Panc1 (cell line): ENCODE results near the gene SLC10A4.

Experiments used
- POLR2AphosphoS5 ChIP-seq: IDR thresholded peaks from 2 replicates; pipeline ENCODE4 v1.6.1; 2012; ENCODE audit warnings: mild to moderate bottlenecking, low read depth, low read length, moderate library complexity
- TF ChIP-seq, protein P1 (sequence below): fragments of 450-650 bp; IDR thresholded peaks from 2 replicates; pipeline ENCODE4 v1.5.1; 2017; ENCODE audit warnings: mild to moderate bottlenecking

- TF ChIP-seq, protein P1, sequence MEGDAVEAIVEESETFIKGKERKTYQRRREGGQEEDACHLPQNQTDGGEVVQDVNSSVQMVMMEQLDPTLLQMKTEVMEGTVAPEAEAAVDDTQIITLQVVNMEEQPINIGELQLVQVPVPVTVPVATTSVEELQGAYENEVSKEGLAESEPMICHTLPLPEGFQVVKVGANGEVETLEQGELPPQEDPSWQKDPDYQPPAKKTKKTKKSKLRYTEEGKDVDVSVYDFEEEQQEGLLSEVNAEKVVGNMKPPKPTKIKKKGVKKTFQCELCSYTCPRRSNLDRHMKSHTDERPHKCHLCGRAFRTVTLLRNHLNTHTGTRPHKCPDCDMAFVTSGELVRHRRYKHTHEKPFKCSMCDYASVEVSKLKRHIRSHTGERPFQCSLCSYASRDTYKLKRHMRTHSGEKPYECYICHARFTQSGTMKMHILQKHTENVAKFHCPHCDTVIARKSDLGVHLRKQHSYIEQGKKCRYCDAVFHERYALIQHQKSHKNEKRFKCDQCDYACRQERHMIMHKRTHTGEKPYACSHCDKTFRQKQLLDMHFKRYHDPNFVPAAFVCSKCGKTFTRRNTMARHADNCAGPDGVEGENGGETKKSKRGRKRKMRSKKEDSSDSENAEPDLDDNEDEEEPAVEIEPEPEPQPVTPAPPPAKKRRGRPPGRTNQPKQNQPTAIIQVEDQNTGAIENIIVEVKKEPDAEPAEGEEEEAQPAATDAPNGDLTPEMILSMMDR, result no peak
- TF ChIP-seq POLR2AphosphoS5, result no peak
Measured at GRCh38 chr4:48478273-48478672, 4.9 kb upstream of the SLC10A4 start.
